ENCODE measurements around the gene MPV17. TPM values are rescaled to one million over a fixed set of nuclear protein-coding genes. Genes with fewer than 3 reads are reported as not detected.
A peak's percentile ranks its signal among the peaks of the same experiment; 100 is the strongest.

Gene MPV17
- total and polyA plus RNA-seq, 2 of the 13 experiments (the other 11 are each of a cell fraction or from before 2014, with no cell fraction given) = 48.9 to 129 TPM

GRCh38 chr2:27322766-27323595 lies at the start of gene MPV17 (continued):
- TF ChIP-seq ARID4A (CRISPR knock-in tag; IDR thresholded peaks at IDR 0.05; ENCODE audit: borderline replicate concordance) (peak; percentile 94), GPBP1L1 (CRISPR knock-in tag; IDR thresholded peaks at IDR 0.05) (no peak), BRF2 (CRISPR knock-in tag; IDR thresholded peaks at IDR 0.05) (peak; percentile 95), ZBTB34 (CRISPR knock-in tag; IDR thresholded peaks at IDR 0.05) (peak; percentile 87; the same call in 1 of the 2 replicates), NR3C1 (CRISPR knock-in tag; IDR thresholded peaks at IDR 0.05) (no peak), RAD21 (CRISPR knock-in tag; IDR thresholded peaks at IDR 0.05) (no peak; the same call in 1 of the 2 replicates), RELA (CRISPR knock-in tag; IDR thresholded peaks at IDR 0.05) (peak; percentile 45; the same call in 1 of the 2 replicates), FOXO4 (CRISPR knock-in tag; conservative IDR thresholded peaks at IDR 0.05) (0 out of 2 replicates have a peak, but pooled peaks have one; percentile 93), ZSCAN9 (CRISPR knock-in tag; IDR thresholded peaks at IDR 0.05; ENCODE audit: borderline replicate concordance) (peak; percentile 94), ZMYM3 (CRISPR knock-in tag; IDR thresholded peaks at IDR 0.05) (no peak), HOXA7 (CRISPR knock-in tag; IDR thresholded peaks at IDR 0.05) (no peak), YEATS2 (CRISPR knock-in tag; IDR thresholded peaks at IDR 0.05; ENCODE audit: borderline replicate concordance) (peak; percentile 97), ESRRA (CRISPR knock-in tag; IDR thresholded peaks at IDR 0.05; ENCODE audit: low read depth) (no peak), ZNF790 (CRISPR knock-in tag; IDR thresholded peaks at IDR 0.05; ENCODE audit: borderline replicate concordance) (peak; percentile 63; the same call in 1 of the 2 replicates), MYPOP (CRISPR knock-in tag; IDR thresholded peaks at IDR 0.05) (no peak), ZNF33B (CRISPR knock-in tag; IDR thresholded peaks at IDR 0.05) (no peak; the same call in 1 of the 2 replicates), SIN3B (IDR thresholded peaks at IDR 0.05; ENCODE audit: low read length) (peak; percentile 74), KLF9 (CRISPR knock-in tag; IDR thresholded peaks at IDR 0.05; ENCODE audit: low read depth) (no peak)

Measured in HepG2 (cell line).